Endothelial cell of umbilical vein (primary cell): ENCODE data around the gene CTSL. TPM values are rescaled to one million over a fixed set of nuclear protein-coding genes. Genes with fewer than 3 reads are reported as not detected.

ENCODE experiments used
- BruUV-seq: library from RNA; stranded (reverse); fragments of 400-500 nt; replicated peaks from 2 replicates; lab custom pipeline; 2021; lab: Mats Ljungman, UMichigan
- CTCF ChIA-PET: fragments of 300-600, 350-600 bp; sonication (Branson Sonifier 250); formaldehyde crosslinking; loops from one replicate; lab custom pipeline; 2021; ENCODE audit warnings: antibody characterized with exemption, inconsistent platforms; lab: Charles Lee
- POLR2A ChIA-PET: fragments of 300-600, 350-600 bp; sonication (Branson Sonifier 250); formaldehyde crosslinking; loops from one replicate; lab custom pipeline; 2021; ENCODE audit warnings: antibody characterized with exemption, inconsistent platforms; lab: Charles Lee
- DNase-seq: peaks from one replicate; pipeline ENCODE4 v3.0.0-alpha.2; 2011; ENCODE audit warnings: low read depth, low spot score
- FAIRE-seq: peaks from 2 replicates; lab custom pipeline; 2011; peaks lifted over from hg19 to GRCh38; lab: Jason Lieb, UNC
- H2AFZ ChIP-seq: 2 replicates; pipeline ENCODE4 v1.6.0; 2012; ENCODE audit warnings: low read depth, low read length, control low read depth, inconsistent platforms
- H3K27ac ChIP-seq: 2 replicates; pipeline ENCODE4 v1.5.1; 2011; ENCODE audit warnings: low read depth, mild to moderate bottlenecking, control low read depth, low read length, moderate library complexity; ENCODE audit not compliant: insufficient read depth
- H3K27me3 ChIP-seq, 2 experiments: 2 replicates each; pipeline versions ENCODE4 v1.6.0 to v1.6.1; 2011; ENCODE audit warnings: low read length in 2 of 2, mixed read lengths in 1 of 2; ENCODE audit not compliant: control insufficient read depth in 2 of 2, insufficient read depth in 2 of 2
- H3K36me3 ChIP-seq, 2 experiments: 2 replicates in 1 of 2; 3 replicates in 1 of 2; pipeline ENCODE4 v1.5.1; 2011; ENCODE audit warnings: low read length in 2 of 2, mild to moderate bottlenecking in 1 of 2, moderate library complexity in 1 of 2; ENCODE audit not compliant: control insufficient read depth in 2 of 2, insufficient read depth in 2 of 2; ENCODE audit errors: extremely low read depth in 1 of 2
- H3K4me1 ChIP-seq: 3 replicates; pipeline ENCODE4 v1.5.1; 2011; ENCODE audit warnings: mild to moderate bottlenecking, low read length; ENCODE audit not compliant: control insufficient read depth, insufficient read depth; ENCODE audit errors: extremely low read depth
- H3K4me2 ChIP-seq: 2 replicates; pipeline ENCODE4 v1.6.1; 2011; ENCODE audit warnings: low read length, control low read depth, mixed read lengths; ENCODE audit not compliant: insufficient read depth
- H3K4me3 ChIP-seq, 3 experiments: fragments of 200-600 bp in 1 of 3; sonication (generic), shearing (Covaris generic) in 1 of 3; replicated peaks in 1 of 3; 2 replicates each; pipeline ENCODE4 v1.5.1; 2011 to 2016; ENCODE audit warnings: control low read depth in 3 of 3, low read length in 3 of 3, mild to moderate bottlenecking in 2 of 3, inconsistent platforms in 1 of 3, low read depth in 1 of 3, moderate library complexity in 1 of 3; ENCODE audit not compliant: insufficient read depth in 1 of 3
- H3K79me2 ChIP-seq: 2 replicates; pipeline ENCODE4 v1.6.0; 2012; ENCODE audit warnings: low read length, inconsistent platforms; ENCODE audit not compliant: control insufficient read depth, insufficient read depth
- H3K9ac ChIP-seq: replicated peaks from 2 replicates; pipeline ENCODE3; 2011; ENCODE audit warnings: low read length, control low read depth; ENCODE audit not compliant: insufficient read depth; ENCODE audit errors: extremely low read depth
- H3K9me1 ChIP-seq: replicated peaks from 3 replicates; pipeline ENCODE4 v1.6.0; 2011; ENCODE audit warnings: mild to moderate bottlenecking, low read length; ENCODE audit not compliant: control insufficient read depth, insufficient read depth; ENCODE audit errors: extremely low read depth
- H3K9me3 ChIP-seq: replicated peaks from 2 replicates; pipeline ENCODE4 v1.5.1; 2012; ENCODE audit warnings: low read length, inconsistent platforms; ENCODE audit not compliant: control insufficient read depth, insufficient read depth
- H4K20me1 ChIP-seq: replicated peaks from 2 replicates; pipeline ENCODE3; 2011; ENCODE audit warnings: mild to moderate bottlenecking, low read length; ENCODE audit not compliant: control insufficient read depth, insufficient read depth; ENCODE audit errors: extremely low read depth
- CTCF ChIP-seq, 2 donors: IDR thresholded peaks; 1 replicate in 1 of 2; 2 replicates in 1 of 2; pipeline ENCODE4 v1.5.1; 2011; ENCODE audit warnings: low read length in 2 of 2, mild to moderate bottlenecking in 2 of 2, moderate library complexity in 2 of 2, control low read depth in 1 of 2, inconsistent platforms in 1 of 2, low read depth in 1 of 2; ENCODE audit not compliant: insufficient read depth in 1 of 2; ENCODE audit errors: extremely low read depth in 1 of 2
- EZH2 ChIP-seq: IDR thresholded peaks from 2 replicates; pipeline ENCODE4 v1.6.1; 2012; ENCODE audit warnings: borderline replicate concordance, low read depth, mild to moderate bottlenecking, moderate library complexity, low read length, inconsistent platforms; ENCODE audit not compliant: severe bottlenecking
- FOS ChIP-seq: IDR thresholded peaks from 2 replicates; pipeline ENCODE4 v1.6.1; 2011; ENCODE audit warnings: mild to moderate bottlenecking, low read length, moderate library complexity, borderline replicate concordance; ENCODE audit not compliant: insufficient read depth
- GATA2 ChIP-seq: IDR thresholded peaks from 2 replicates; pipeline ENCODE4 v1.7.0; 2011; ENCODE audit warnings: low read depth, mild to moderate bottlenecking, moderate library complexity, mixed read lengths, low read length; ENCODE audit not compliant: insufficient read length, insufficient read depth
- JUN ChIP-seq: IDR thresholded peaks from 2 replicates; pipeline ENCODE4 v1.6.1; 2011; ENCODE audit warnings: borderline replicate concordance, low read depth; ENCODE audit not compliant: insufficient read length, insufficient read depth
- MAX ChIP-seq: IDR thresholded peaks from 2 replicates; pipeline ENCODE4 v1.6.1; 2011; ENCODE audit not compliant: insufficient read depth, insufficient read length
- MYC ChIP-seq: IDR thresholded peaks from one replicate; pipeline ENCODE4 v1.6.1; 2011; ENCODE audit warnings: mild to moderate bottlenecking, low read depth, low read length
- POLR2A ChIP-seq: IDR thresholded peaks from 2 replicates; pipeline ENCODE4 v1.6.1; 2012; ENCODE audit warnings: low read depth, mild to moderate bottlenecking, control low read depth, low read length
- POLR2AphosphoS5 ChIP-seq: IDR thresholded peaks from 2 replicates; pipeline ENCODE4 v1.6.1; 2012; ENCODE audit warnings: low read depth, mild to moderate bottlenecking, control low read depth, low read length, moderate library complexity; ENCODE audit not compliant: insufficient read depth
- dilution Hi-C: fragments of 300-500 bp; cut with MboI; formaldehyde crosslinking; loops from one replicate; pipeline ENCODE4 v1.15.0; 2019; ENCODE audit warnings: low sequenced_read_pairs; ENCODE audit not compliant: extremely low pct_ligation_motif_present
- intact Hi-C: fragments of 100-400 bp; cut with micrococcal nuclease; formaldehyde crosslinking; loops from one replicate; pipeline ENCODE4 v1.10.0; 2022
- polyA plus RNA-seq, 4 experiments: library from polyadenylated mRNA; depleted of rRNA in 3 of 4; stranded (reverse) in 3 of 4; unstranded in 1 of 4; fragments of >200 nt; gene quantifications; 2 replicates each; pipeline versions ENCODE4 v1.2.1 to v1.2.3, GENCODE V29; 2011 to 2012; ENCODE audit warnings: missing spikeins in 1 of 4
- total RNA-seq: library from RNA; stranded (reverse); gene quantifications from 2 replicates; pipeline ENCODE4 v1.2.3, GENCODE V29; 2021

The CTSL gene
- total and polyA plus RNA-seq, 2 donors (not counting 3 experiments of a cell fraction or from before 2014, with no cell fraction given) = 98.4 to 107 TPM

GRCh38 chr9:87707805-87708506 lies 18.0 kb upstream of the CTSL start:
- H3K9me3 ChIP-seq = no peaks in the 10 kb centered on the region
- dilution Hi-C loops (no loop called here), intact Hi-C loops (no loop called here)
- no peak overlapping the region for H3K9ac ChIP-seq
- no peaks in the 10 kb centered on the region for H3K9me1 ChIP-seq
- no peak overlapping the region for H3K27ac ChIP-seq
- DNase-seq = no peak
- H3K36me3 ChIP-seq = peaks cover 4 to 36% of the 10 kb centered on the region in 2 experiments
- FAIRE-seq = no peak
- no peaks in the 10 kb centered on the region for H3K79me2 ChIP-seq
- no peak overlapping the region for H3K4me2 ChIP-seq
- TSS peak; percentile 37 for BruUV-seq
- no peaks in the 10 kb centered on the region for H3K27me3 ChIP-seq
- no peak overlapping the region for H3K4me3 ChIP-seq
- no peak overlapping the region for H2AFZ ChIP-seq
- peaks cover 10% of the 10 kb centered on the region for H3K4me1 ChIP-seq
- ChIA-PET CTCF (interaction anchor here (1.6 kb wide), 1 partner anchor 24 kb away, joined by 5 read pairs; no protein-coding TSS in a partner anchor), POLR2A (no interaction called here)
- TF ChIP-seq POLR2AphosphoS5 = no peak
- TF ChIP-seq MYC = no peak
- no peaks in the 10 kb centered on the region for H4K20me1 ChIP-seq

GRCh38 chr9:87708546-87708945 lies 17.4 kb upstream of the CTSL start:
- no peak overlapping the region for H3K4me2 ChIP-seq
- no peak overlapping the region for H3K27ac ChIP-seq
- H3K9me3 ChIP-seq = no peaks in the 10 kb centered on the region
- H3K4me3 ChIP-seq = no peak overlapping the region
- no peak overlapping the region for H3K9ac ChIP-seq
- dilution Hi-C loops = no loop called here
- POLR2A ChIA-PET = no interaction called here
- no peaks in the 10 kb centered on the region for H3K27me3 ChIP-seq
- no TSS peak for BruUV-seq
- no peaks in the 10 kb centered on the region for H3K9me1 ChIP-seq
- peaks cover 3 to 32% of the 10 kb centered on the region in 2 experiments for H3K36me3 ChIP-seq
- FAIRE-seq (no peak), DNase-seq (no peak)
- H4K20me1 ChIP-seq = no peaks in the 10 kb centered on the region
- intact Hi-C loops = no loop called here
- no peaks in the 10 kb centered on the region for H3K79me2 ChIP-seq
- peaks cover 14% of the 10 kb centered on the region for H3K4me1 ChIP-seq
- TF ChIP-seq MAX = no peak
- TF ChIP-seq EZH2 = no peak
- no peak for TF ChIP-seq CTCF (IDR thresholded peaks at IDR 0.05; ENCODE audit: extremely low read depth in 1 of 2, insufficient read depth in 1 of 2, low read depth in 1 of 2, low read length in 2 of 2)
- TF ChIP-seq POLR2A = no peak
- TF ChIP-seq MYC = no peak
- no peak for TF ChIP-seq JUN
- TF ChIP-seq GATA2 = no peak
- no peak for TF ChIP-seq FOS
- TF ChIP-seq POLR2AphosphoS5 = no peak
- CTCF ChIA-PET = interaction anchor here (1.6 to 2.2 kb wide), 2 partner anchors 24 to 104 kb away, joined by 5 to 7 read pairs; no protein-coding TSS in a partner anchor
- H2AFZ ChIP-seq = no peak overlapping the region
